Activated CD8-positive, alpha-beta T cell treated with anti-CD3 and anti-CD28 coated beads for 36 hours (primary cell): Measurements from ENCODE around the gene OSBPL1A. TPM values are rescaled to one million over a fixed set of nuclear protein-coding genes. Genes with fewer than 3 reads are reported as not detected.
A peak's percentile ranks its signal among the peaks of the same experiment; 100 is the strongest.

Source experiments
- ATAC-seq: fragments of 200-7000 bp; cut with Tn5 transposase; one replicate; pipeline ENCODE4 v1.10.0; 2021; ENCODE audit warnings: mild to moderate bottlenecking, moderate library complexity
- CTCF ChIA-PET: fragments of 350-600 bp; sonication (Branson Sonifier 250); formaldehyde crosslinking; loops from one replicate; lab custom pipeline; 2021; ENCODE audit warnings: antibody characterized with exemption; lab: Charles Lee
- POLR2A ChIA-PET: fragments of 350-600 bp; sonication (Branson Sonifier 250); formaldehyde crosslinking; loops from one replicate; lab custom pipeline; 2021; ENCODE audit warnings: antibody characterized with exemption; lab: Charles Lee
- DNase-seq: peaks from one replicate; pipeline ENCODE4 v3.0.0-alpha.2; 2020
- H3K27ac Mint-ChIP-seq: one replicate; pipeline ENCODE4 v1.8.0; 2021; ENCODE audit warnings: mild to moderate bottlenecking, mixed read lengths
- H3K27me3 Mint-ChIP-seq: one replicate; pipeline ENCODE4 v1.8.0; 2021; ENCODE audit warnings: mixed read lengths
- H3K36me3 Mint-ChIP-seq: one replicate; pipeline ENCODE4 v1.8.0; 2021; ENCODE audit warnings: low read depth, mixed read lengths
- H3K4me1 Mint-ChIP-seq: one replicate; pipeline ENCODE4 v1.8.0; 2021; ENCODE audit warnings: low read depth, mixed read lengths
- H3K4me3 Mint-ChIP-seq: one replicate; pipeline ENCODE4 v1.8.0; 2021; ENCODE audit warnings: mild to moderate bottlenecking, moderate library complexity, mixed read lengths
- H3K9me3 Mint-ChIP-seq: one replicate; pipeline ENCODE4 v1.8.0; 2021; ENCODE audit warnings: mixed read lengths
- intact Hi-C: fragments of 100-400 bp; cut with micrococcal nuclease; formaldehyde crosslinking; loops from one replicate; pipeline ENCODE4 v1.10.0; 2022
- total RNA-seq, 2 experiments: library from RNA; stranded (reverse); gene quantifications; one replicate each; pipeline ENCODE4 v1.2.3, GENCODE V29; 2021
- TF ChIP-seq, protein P1 (sequence below): fragments of 200-600 bp; IDR thresholded peaks from one replicate; pipeline ENCODE4 v1.8.0; 2022; ENCODE audit warnings: antibody characterized with exemption, mild to moderate bottlenecking

Gene OSBPL1A
- total RNA-seq, 2 experiments from 2014 or later, result 2.7 to 3.1 TPM

DNA sequence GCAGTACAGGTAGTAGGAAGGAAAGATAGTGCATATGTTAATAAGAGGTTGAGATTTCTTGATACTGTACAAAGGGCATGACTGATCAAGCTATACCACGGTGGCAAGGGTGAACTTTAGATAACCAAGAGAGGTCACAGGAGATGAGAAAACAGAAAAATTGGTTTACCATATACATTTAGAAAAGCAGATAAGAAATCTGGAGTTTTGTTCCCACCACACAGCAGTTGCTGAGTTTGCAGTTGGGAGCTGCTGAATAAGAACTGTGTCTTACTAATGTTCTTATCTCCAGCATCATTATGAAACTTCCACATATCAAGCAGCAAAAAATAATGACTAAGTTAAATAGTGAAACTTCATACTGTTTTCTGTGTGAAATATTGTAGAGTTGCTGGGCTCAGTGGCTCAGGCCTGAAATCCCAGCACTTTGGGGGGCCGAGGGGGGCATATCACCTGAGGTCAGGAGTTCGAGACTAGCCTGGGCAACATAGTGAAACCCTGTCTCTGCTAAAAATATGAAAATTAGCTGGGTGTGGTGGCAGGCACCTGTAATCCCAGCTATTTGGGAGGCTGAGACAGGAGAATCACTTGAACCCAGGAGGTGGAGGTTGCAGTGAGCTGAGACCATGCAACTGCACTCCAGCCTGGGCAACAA, 16.9 kb upstream of the OSBPL1A start:
- Mint-ChIP-seq H3K9me3 (no peaks in the 10 kb centered on the region), H3K27ac (no peak overlapping the region), H3K27me3 (peaks cover 23% of the 10 kb centered on the region), H3K4me3 (no peak overlapping the region), H3K4me1 (peaks cover 7% of the 10 kb centered on the region), H3K36me3 (peaks cover 2% of the 10 kb centered on the region)
- ChIA-PET CTCF (interaction anchor here (1.1 to 1.3 kb wide), 2 partner anchors 46 to 74 kb away, joined by 4 to 8 read pairs; no protein-coding TSS in a partner anchor), POLR2A (interaction anchor here (0.8 to 1.5 kb wide), 4 partner anchors 12 to 45 kb away, joined by 3 to 5 read pairs (median 3); partner anchors contain the start of gene IMPACT)
- intact Hi-C loops, result no loop called here
- TF ChIP-seq, protein P1, sequence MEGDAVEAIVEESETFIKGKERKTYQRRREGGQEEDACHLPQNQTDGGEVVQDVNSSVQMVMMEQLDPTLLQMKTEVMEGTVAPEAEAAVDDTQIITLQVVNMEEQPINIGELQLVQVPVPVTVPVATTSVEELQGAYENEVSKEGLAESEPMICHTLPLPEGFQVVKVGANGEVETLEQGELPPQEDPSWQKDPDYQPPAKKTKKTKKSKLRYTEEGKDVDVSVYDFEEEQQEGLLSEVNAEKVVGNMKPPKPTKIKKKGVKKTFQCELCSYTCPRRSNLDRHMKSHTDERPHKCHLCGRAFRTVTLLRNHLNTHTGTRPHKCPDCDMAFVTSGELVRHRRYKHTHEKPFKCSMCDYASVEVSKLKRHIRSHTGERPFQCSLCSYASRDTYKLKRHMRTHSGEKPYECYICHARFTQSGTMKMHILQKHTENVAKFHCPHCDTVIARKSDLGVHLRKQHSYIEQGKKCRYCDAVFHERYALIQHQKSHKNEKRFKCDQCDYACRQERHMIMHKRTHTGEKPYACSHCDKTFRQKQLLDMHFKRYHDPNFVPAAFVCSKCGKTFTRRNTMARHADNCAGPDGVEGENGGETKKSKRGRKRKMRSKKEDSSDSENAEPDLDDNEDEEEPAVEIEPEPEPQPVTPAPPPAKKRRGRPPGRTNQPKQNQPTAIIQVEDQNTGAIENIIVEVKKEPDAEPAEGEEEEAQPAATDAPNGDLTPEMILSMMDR, result no peak
- peak; percentile 34 for DNase-seq
- peak; percentile 84 for ATAC-seq

DNA sequence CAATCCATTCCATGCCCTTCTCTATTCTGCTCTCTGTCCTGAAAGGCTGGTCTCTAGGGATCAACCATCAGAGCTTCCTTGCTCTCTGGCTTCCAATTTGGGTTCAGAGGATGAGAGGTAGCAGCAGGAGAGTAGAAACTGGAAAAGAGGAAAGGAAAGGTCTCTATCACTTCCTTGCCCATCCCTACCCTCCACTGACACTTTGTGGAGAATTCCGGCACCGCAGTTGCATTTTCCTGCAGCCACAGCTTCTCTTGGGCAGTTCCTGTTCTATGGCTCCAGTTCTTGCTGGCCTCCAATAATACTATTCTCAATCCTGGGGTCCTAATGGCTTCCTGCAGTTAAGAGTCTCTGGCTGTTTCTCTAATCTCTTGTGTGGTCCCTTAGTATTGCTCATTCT, 15.5 kb upstream of the OSBPL1A start:
- Mint-ChIP-seq H3K4me3 (no peak overlapping the region), H3K4me1 (peaks cover 7% of the 10 kb centered on the region), H3K9me3 (no peaks in the 10 kb centered on the region), H3K27me3 (peaks cover 25% of the 10 kb centered on the region), H3K27ac (no peak overlapping the region), H3K36me3 (peaks cover 2% of the 10 kb centered on the region)
- ChIA-PET POLR2A (interaction anchor here (1.2 to 1.5 kb wide), 2 partner anchors 14 to 44 kb away, joined by 3 to 5 read pairs; partner anchors contain the start of gene IMPACT), CTCF (interaction anchor here (1.1 to 1.9 kb wide), 4 partner anchors 9 to 76 kb away, joined by 3 to 8 read pairs (median 5); no protein-coding TSS in a partner anchor)
- DNase-seq, result no peak
- intact Hi-C loops, result no loop called here
- TF ChIP-seq, protein P1, result no peak
- ATAC-seq, result no peak

DNA sequence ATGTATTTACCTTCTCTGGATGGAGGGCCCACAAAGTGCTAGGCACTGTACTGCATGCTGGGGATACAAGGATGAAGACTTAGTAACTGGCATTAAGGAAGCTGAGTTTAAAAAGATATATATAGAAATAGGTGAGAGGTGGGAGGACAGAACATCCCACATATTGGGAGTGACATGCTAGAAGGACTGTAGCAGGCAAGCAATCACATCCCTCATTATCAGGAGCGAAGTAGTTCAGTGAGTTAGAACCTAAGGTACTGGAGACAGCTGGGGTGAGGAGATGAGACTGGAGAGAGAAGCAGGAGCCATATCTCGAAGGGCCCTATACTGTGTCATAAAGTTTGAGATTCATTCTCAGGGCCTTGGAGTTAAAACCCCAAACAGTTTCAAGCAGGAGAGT, 10.9 kb upstream of the OSBPL1A start:
- Mint-ChIP-seq H3K27ac (no peak overlapping the region), H3K27me3 (peaks cover 46% of the 10 kb centered on the region), H3K9me3 (no peaks in the 10 kb centered on the region), H3K36me3 (peaks cover 2% of the 10 kb centered on the region), H3K4me1 (peaks cover 2% of the 10 kb centered on the region), H3K4me3 (no peak overlapping the region)
- TF ChIP-seq, protein P1, result no peak
- CTCF ChIA-PET, result interaction anchor here (1.5 kb wide), 1 partner anchor 80 kb away, joined by 3 read pairs; no protein-coding TSS in a partner anchor
- ATAC-seq, result no peak
- no peak for DNase-seq
- intact Hi-C loops, result no loop called here
- POLR2A ChIA-PET, result interaction anchor here (0.5 to 1.7 kb wide), 2 partner anchors 12 to 19 kb away, joined by 3 read pairs; no protein-coding TSS in a partner anchor

DNA sequence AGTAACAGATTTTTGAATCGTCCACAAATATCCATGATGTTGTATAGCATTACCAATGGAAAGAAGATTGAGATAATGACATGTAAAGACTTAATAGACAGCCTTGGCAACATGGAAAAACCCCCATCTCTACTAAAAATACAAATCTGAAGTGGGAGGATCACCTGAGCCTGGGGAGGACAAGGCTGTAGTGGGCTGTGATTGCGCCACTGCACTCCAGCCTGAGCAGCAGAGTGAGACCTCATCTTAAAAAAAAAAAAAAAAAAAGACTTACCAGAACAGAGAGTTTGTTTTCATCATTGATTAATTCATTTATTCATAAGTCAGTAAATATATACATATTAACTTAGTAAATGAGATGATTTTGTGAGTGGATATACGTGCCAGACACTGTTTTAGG, 7.0 kb upstream of the OSBPL1A start:
- intact Hi-C loops, result no loop called here
- Mint-ChIP-seq H3K36me3 (no peaks in the 10 kb centered on the region), H3K9me3 (no peaks in the 10 kb centered on the region), H3K4me1 (peaks cover 2% of the 10 kb centered on the region), H3K27me3 (peaks cover 44% of the 10 kb centered on the region), H3K27ac (no peak overlapping the region), H3K4me3 (no peak overlapping the region)
- DNase-seq (no peak), ATAC-seq (no peak)
- POLR2A ChIA-PET, result no interaction called here
- TF ChIP-seq, protein P1, result no peak
- CTCF ChIA-PET, result interaction anchor here (1.2 kb wide), 1 partner anchor 9 kb away, joined by 3 read pairs; no protein-coding TSS in a partner anchor

DNA sequence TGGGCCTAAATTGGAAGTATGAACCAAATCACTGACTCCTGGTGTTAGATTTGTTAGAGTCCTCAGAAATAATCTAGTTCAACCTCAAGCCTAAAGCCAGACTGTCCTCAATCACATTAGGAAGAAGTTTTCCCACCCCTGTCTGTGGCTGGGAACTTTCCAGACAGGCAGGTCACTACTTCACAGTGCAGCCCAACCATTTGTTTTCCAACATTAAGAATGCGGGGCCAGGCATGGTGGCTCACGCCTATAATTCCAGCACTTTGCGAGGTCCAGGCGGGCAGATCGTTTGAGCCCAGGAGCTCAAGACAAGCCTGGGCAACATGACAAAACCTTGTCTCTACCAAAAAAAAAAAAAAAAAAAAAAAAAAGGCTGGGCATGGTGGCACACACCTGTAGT, 5.5 kb upstream of the OSBPL1A start:
- ATAC-seq (no peak), DNase-seq (no peak)
- H3K27ac Mint-ChIP-seq, result no peak overlapping the region
- H3K9me3 Mint-ChIP-seq, result no peaks in the 10 kb centered on the region
- H3K4me3 Mint-ChIP-seq, result no peak overlapping the region
- ChIA-PET CTCF (interaction anchor here (1.1 kb wide), 1 partner anchor 43 kb away, joined by 4 read pairs; no protein-coding TSS in a partner anchor), POLR2A (no interaction called here)
- TF ChIP-seq, protein P1, result no peak
- peaks cover 4% of the 10 kb centered on the region for H3K4me1 Mint-ChIP-seq
- no peaks in the 10 kb centered on the region for H3K36me3 Mint-ChIP-seq
- intact Hi-C loops, result no loop called here
- H3K27me3 Mint-ChIP-seq, result peaks cover 40% of the 10 kb centered on the region
